Hematopoietic multipotent progenitor cell treated with erythropoietin and hydrocortisone succinate and interleukin-3 and kit ligand, for 15 days (in vitro differentiated cells): ENCODE measurements around the gene TLR6.
"Not testable (repeated sequence)": the region's sequence is repeated elsewhere in the genome, so short reads cannot be mapped to it uniquely, and the experiment has no call there.

Source experiments
- DNase-seq: peaks from one replicate; pipeline ENCODE4 v3.0.0-alpha.2; 2015; ENCODE audit warnings: low spot score

The TLR6 gene

DNA sequence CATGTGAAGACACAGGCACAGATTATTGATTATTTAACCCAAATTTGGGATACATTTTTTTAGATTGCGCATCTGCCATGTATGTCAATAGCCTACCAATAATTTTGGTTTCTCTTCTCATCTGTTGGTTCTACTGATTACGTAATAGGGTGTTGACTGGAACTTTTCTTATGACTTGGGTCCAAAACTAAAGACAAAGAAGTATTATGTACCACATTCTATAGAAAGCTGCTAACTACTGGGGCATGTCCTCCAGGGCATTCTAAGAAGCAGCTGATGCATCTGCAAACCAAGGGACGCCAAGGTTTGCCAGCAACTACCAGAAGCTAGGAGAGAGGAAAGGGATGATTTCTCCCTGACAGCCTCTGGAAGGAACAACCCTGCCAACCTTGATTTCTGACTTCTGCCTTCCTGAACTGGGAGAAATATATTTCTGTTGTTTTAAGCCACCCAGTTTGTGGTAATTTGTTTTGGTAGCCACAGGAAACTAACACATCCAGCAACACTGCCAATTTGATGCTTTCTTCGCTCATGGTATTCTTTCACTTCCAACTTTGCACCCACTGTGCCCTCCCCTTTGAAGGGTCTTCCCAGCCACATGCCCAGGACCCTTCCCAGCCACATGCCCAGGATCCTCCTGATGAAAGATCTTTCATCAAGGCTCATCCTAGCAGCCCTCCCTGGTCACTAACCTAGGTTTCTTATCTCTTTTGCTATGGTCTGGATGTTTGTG lies 36.1 kb downstream of the TLR6 start:
- no peak for DNase-seq

DNA sequence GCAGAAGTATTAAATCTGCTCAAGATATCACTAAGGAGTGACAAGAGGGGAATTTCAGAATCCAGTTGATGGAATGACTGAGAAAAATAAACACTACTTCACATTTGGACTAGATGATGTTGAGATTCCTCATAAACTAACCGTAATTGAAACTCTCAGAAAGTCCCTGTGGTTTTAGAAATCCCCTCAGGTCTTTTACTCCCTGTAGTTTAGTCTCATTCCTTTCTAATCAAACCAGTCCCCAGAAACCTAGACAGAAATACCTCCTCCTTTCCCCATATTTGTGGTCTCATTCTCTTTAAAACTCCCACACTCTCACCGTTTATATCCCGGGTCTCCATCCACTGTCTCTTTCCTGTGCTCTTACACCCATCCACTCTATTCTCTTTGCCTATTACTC lies 37.0 kb downstream of the TLR6 start:
- no peak for DNase-seq

DNA sequence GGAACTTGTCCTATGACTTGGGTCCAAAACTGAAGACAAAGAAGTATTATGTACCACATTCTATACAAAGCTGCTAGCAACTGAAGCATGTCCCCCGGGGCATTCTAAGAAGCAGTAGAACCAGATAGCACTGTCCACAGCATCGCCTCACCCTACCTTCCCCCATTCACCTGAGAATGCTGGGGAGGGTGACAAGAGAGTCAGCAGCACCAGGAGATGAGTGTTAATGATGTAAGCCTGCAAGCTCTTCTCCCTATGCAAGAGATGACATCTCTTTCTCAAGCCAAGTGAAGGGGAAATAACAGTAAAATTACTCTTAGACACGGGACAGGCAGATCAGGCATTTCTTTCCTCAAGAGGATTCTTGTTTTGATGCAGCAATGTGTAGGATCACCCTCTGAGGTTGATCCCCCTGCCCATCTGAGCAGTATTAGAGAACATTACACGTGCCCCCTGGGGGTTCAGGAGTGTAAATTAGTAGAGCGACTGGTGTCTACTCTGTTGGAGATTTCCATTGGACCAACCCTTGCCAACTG lies 38.1 kb downstream of the TLR6 start:
- no peak for DNase-seq

DNA sequence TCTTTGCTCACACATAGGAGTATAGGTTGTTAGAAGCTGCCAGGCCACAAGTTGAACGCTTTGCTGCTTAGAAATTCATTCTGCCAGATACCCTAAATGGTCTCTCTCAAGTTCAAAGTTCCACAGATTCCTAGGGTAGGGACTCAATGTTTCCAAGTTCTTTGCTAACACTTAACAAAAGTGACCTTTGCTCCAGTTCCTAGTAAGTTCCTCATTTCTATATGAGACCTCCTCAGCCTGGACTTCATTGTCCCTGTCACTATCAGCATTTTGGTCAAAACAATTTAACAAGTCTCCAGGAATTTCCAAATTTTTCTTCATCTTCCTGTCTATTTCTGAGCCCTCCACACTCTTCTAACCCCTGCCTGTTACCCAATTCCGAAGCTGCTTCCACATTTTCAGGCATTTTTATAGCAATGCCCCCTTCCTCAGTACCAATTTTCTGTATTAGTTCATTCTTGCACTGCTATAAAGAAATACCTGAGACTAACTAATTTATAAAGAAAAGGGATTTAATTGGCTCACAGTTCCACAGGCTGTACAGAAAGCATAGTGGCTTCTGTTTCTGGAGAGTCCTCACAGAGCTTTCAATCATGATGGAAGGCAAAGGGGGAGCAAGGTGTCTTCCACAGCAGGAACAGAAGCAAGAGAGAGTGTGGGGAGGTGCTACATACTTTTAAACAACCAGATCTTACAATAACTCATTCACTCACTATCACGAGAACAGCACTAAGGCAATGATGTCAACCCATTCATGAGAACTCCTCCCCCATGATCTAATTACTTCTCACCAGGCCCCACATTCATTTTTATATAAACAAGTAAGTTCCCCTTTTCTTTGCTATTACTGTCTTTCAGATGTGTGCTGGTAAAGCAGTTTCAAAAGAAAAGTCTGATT lies 40.5 kb downstream of the TLR6 start:
- DNase-seq = no peak

- DNase-seq = no peak
Observed at GRCh38 chr4:38814386-38814785, 42.2 kb downstream of the TLR6 start.

GRCh38 chr4:38811297-38811696 lies 45.3 kb downstream of the TLR6 start:
- DNase-seq = no peak

DNA sequence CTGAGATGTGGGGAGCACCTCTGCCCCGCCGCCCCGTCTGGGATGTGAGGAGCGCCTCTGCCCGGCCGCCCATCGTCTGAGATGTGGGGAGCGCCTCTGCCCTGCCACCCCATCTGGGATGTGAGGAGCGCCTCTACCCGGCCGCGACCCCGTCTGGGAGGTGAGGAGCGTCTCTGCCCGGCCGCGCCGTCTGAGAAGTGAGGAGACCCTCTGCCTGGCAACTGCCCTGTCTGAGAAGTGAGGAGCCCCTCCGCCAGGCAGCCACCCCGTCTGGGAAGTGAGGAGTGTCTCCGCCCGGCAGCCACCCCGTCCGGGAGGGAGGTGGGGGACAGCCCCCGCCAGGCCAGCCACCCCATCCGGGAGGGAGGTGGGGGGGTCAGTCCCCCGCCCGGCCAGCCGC lies 49.2 kb downstream of the TLR6 start:
- not testable (repeated sequence) for DNase-seq

DNA sequence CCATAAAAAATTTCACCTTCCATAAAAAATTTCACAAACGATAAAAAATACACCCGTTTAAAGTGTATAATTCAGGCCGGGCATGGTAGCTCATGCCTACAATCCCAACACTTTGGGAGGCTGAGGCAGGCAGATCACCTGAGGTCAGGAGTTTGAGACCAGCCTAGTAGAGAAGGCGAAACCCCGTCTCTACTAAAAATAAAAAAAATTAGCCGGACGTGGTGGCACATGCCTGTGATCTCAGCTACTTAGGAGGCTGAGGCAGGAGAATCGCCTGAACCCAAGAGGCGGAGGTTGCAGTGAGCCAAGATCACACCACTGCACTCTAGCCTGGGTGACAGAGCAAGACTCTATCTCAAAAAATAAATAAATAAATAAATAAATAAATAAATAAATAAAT lies 50.4 kb downstream of the TLR6 start:
- DNase-seq = not testable (repeated sequence)

GRCh38 chr4:38805530-38806145 lies 51.0 kb downstream of the TLR6 start:
- DNase-seq = no peak

DNA sequence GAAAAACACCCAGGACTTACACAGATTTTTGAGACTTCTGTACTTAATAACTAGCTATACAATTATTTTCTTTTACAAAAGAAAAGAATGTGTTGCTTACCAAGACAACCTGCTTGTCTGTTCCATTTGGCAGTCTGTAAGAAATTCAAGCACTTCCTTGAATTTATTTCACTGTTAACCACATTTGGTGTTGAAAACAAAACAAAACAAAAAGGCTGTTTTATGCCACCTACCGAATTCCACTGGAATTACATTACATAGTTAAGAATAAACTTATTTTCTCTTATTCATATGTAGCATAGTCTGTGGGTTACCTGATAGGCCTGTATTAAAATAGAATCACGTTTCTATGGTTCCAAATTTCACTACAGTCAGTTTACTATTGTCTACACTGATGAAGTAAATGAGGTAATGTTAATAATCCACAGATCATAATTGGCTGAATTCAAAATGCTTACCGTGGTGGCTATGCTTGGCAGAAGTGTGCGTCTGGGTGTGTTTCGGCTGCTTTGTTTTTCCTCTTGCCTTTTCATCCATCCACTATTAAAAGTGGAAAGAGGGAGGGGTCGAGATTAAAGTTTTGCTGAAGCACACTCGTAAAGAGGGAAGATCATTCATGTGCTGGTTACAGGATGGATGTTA lies 51.8 kb downstream of the TLR6 start, which contains the start of gene TLR1:
TLR1 (minus strand) TSS at position 138 of the 642 bp plus-strand sequence. CDS start 5,960 bp downstream, outside the sequence.
- peak; percentile 45 for DNase-seq

- DNase-seq = no peak
Observed at GRCh38 chr4:38803833-38804653, 52.6 kb downstream of the TLR6 start.

DNA sequence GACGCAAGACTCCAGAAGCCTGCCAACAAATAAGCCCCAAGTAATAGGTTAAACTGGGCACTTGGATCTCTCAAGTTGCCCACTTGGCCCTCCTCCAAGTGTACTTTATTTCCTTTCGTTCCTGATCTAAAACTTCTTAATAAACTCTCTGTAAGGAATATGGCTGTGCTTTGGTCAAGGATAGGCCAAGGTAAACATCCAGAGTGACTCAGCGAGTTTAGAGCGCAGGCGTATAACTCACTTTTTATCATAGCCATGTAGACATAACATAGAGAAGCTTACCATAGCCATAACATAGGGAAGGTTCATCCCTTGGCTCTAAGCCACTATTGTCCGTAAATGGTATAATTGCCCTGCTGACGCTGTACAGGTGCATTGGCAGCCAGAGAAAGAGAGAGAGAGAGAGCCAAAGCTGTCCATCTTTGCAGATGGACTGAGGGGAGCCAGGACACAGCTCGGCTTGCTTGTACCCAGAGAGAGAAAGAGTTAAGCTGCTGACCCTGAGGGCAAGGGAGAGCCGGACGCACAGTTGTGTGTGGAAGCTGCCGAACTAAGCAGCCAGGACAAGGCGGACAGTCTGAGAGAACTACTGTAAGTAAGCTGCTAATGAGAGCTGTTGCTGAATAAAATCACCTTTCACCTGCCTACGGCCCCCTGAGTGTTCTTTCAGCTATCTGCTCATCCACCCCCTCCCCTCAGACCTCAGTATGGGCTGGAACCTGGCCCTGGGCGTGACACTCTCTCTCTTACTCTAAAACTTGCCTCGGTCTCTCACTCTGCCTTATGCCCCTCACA lies 53.9 kb downstream of the TLR6 start:
- no peak for DNase-seq

DNA sequence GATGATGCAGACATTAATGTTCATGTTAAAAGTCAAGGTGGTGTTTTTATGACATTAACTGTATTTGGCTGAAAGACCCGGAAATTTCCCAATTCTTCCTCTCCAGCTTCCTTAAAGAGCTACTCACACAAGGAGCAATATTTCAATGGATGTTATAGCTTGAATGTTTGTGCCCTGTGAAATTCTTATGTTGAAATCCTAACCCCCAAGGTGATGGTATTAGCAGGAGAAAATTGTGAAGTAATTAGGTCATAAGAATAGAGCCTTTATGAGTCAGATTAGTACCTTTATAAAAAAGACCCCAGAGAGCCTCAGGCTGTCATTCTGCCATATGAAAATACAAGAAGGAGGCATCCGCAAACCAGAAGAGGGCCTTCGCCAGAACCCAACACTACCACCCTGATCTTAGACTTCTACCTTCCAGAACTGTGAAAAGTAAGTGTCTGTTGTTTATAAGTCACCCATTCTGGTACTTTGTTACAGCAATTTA lies 55.6 kb downstream of the TLR6 start:
- DNase-seq = no peak

- DNase-seq = no peak
Observed at GRCh38 chr4:38800366-38800765, 56.3 kb downstream of the TLR6 start.

GRCh38 chr4:38795087-38795486 lies 61.5 kb downstream of the TLR6 start:
- DNase-seq = no peak

GRCh38 chr4:38794051-38794450 lies 62.6 kb downstream of the TLR6 start:
- no peak for DNase-seq

GRCh38 chr4:38791010-38791409 lies 65.6 kb downstream of the TLR6 start:
- no peak for DNase-seq

DNA sequence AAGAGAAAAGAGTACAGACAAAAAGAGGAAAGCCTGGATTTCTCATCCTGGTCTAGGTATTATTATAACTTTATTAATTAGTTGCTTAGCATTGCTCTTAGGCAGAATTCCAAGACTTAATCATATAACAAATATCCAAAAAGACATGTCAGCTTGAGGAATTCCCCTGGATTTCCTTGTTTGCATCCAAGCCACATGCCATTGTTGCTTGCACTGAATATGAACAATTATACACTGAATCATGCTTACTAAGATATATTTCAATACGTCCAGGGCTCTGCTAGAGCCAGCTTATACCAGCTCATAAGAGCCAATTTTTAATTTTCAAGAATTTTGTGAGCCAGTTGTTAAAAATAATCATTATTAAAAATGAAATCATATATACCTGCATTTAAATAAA lies 68.3 kb downstream of the TLR6 start:
- DNase-seq = no peak

- no peak for DNase-seq
Observed at GRCh38 chr4:38787693-38788092, 68.9 kb downstream of the TLR6 start.

GRCh38 chr4:38785901-38786402 lies 70.7 kb downstream of the TLR6 start:
- no peak for DNase-seq
